Activated CD8-positive, alpha-beta memory T cell treated with anti-CD3 and anti-CD28 coated beads for 36 hours (primary cell): ENCODE measurements around the gene SKP1. TPM values are rescaled to one million over a fixed set of nuclear protein-coding genes. Genes with fewer than 3 reads are reported as not detected.
"Not testable (repeated sequence)": the region's sequence is repeated elsewhere in the genome, so short reads cannot be mapped to it uniquely, and the experiment has no call there.

ENCODE experiments used
- CTCF ChIA-PET: fragments of 350-600 bp; sonication (Branson Sonifier 250); formaldehyde crosslinking; loops from one replicate; lab custom pipeline; 2021; ENCODE audit warnings: antibody characterized with exemption; lab: Charles Lee
- POLR2A ChIA-PET: fragments of 350-600 bp; sonication (Branson Sonifier 250); formaldehyde crosslinking; loops from one replicate; lab custom pipeline; 2021; ENCODE audit warnings: antibody characterized with exemption; lab: Charles Lee
- total RNA-seq, 2 experiments: library from RNA; stranded (reverse); gene quantifications; one replicate each; pipeline ENCODE4 v1.2.3, GENCODE V29; 2021

SKP1 gene
- total RNA-seq: 100 to 1,000 TPM; 245 to 268 TPM

- CTCF ChIA-PET: interaction anchor here (0.6 to 1.6 kb wide), 7 partner anchors 23 to 234 kb away, joined by 3 to 5 read pairs (median 3); partner anchors contain the start of genes CDKN2AIPNL and PPP2CA
- POLR2A ChIA-PET: interaction anchor here (0.5 to 2.6 kb wide), 15 partner anchors 8 to 350 kb away, joined by 3 to 27 read pairs (median 4); partner anchors contain the start of genes PPP2CA and UBE2B
Observed at GRCh38 chr5:134176511-134177368, at the start of gene SKP1. Gene SKP1, minus strand, starts transcription at chr5:134176950. Its CDS starts 2,928 bp downstream, at chr5:134174022.

- CTCF ChIA-PET: interaction anchor here (0.5 to 1.9 kb wide), 6 partner anchors 10 to 380 kb away, joined by 3 to 7 read pairs (median 4); partner anchors contain the start of gene SKP1
Observed at GRCh38 chr5:134225780-134226440, 49.2 kb upstream of the SKP1 start, which contains the start of gene PPP2CA. Gene PPP2CA, minus strand, starts transcription at chr5:134226073. Its CDS starts 212 bp downstream, at chr5:134225861.

GRCh38 chr5:134224888-134225779 is 48.4 kb upstream of the SKP1 start:
- POLR2A ChIA-PET: interaction anchor here (0.7 to 2.6 kb wide), 9 partner anchors 48 to 362 kb away, joined by 3 to 27 read pairs (median 4); partner anchors contain the start of genes SKP1, UBE2B and VDAC1
- CTCF ChIA-PET: interaction anchor here (0.5 to 1.9 kb wide), 6 partner anchors 14 to 679 kb away, joined by 3 to 5 read pairs (median 4); partner anchors contain the start of gene SKP1

More at GRCh38 chr5:134225780-134226440, 49.2 kb upstream of the SKP1 start, which contains the start of gene PPP2CA:
- POLR2A ChIA-PET: interaction anchor here (0.5 to 2.6 kb wide), 16 partner anchors 13 to 679 kb away, joined by 3 to 27 read pairs (median 3); partner anchors contain the start of genes C5orf24, SKP1, UBE2B and VDAC1

- ChIA-PET CTCF (interaction anchor here (0.6 kb wide), 1 partner anchor 68 kb away, joined by 3 read pairs; no protein-coding TSS in a partner anchor), POLR2A (no interaction called here)
Observed at GRCh38 chr5:134223406-134224248, 46.9 kb upstream of the SKP1 start.

DNA sequence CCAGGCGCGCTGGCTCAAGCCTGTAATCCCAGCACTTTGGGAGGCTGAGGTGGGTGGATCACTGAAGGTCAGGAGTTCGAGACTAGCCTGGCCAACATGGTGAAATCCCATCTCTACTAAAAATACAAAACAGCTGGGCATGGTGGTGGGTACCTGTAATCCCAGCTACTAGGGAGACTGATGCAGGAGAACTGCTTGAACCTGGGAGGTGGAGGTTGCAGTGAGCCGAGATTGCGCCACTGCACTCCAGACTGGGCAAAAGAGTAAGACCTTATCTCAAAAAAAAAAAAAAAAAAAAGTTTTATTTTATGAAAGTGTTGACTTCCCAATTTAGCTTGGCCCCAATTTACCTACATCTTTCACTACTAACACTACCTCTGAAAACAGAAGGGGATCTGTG is 44.9 kb upstream of the SKP1 start:
- CTCF ChIA-PET: interaction anchor here (1.1 kb wide), 1 partner anchor 37 kb away, joined by 5 read pairs; no protein-coding TSS in a partner anchor
- POLR2A ChIA-PET: interaction anchor here (0.6 to 1.0 kb wide), 2 partner anchors 18 to 1259 kb away, joined by 3 to 4 read pairs; no protein-coding TSS in a partner anchor

DNA sequence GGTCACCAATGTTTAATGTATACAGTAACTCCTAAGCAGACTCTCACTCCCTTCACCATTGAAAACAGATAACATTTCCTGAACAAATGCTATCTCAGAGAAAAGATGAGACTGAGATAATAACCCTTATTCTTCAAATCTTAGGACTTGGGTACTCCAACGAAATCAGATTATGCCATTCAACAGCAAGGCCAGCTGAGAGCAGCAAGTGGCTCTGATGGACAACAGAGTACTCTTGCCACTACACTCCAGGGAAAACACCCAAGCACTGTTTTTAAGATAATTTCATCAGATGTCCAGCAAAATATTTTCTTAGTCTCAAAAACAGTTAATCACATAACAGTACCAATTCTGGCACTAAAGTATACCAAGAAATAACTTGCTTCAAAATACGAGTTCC is 39.0 kb upstream of the SKP1 start:
- ChIA-PET CTCF (no interaction called here), POLR2A (interaction anchor here (0.6 kb wide), 1 partner anchor 61 kb away, joined by 5 read pairs; no protein-coding TSS in a partner anchor)

- POLR2A ChIA-PET: not testable (repeated sequence)
- CTCF ChIA-PET: interaction anchor here (0.6 to 1.1 kb wide), 2 partner anchors 15 to 555 kb away, joined by 3 read pairs; partner anchors contain the start of gene PPP2CA
Observed at GRCh38 chr5:134211263-134212031, 34.7 kb upstream of the SKP1 start.

- POLR2A ChIA-PET: interaction anchor here (0.6 to 0.7 kb wide), 2 partner anchors 22 to 347 kb away, joined by 3 to 5 read pairs; no protein-coding TSS in a partner anchor
- CTCF ChIA-PET: interaction anchor here (0.6 to 1.2 kb wide), 2 partner anchors 23 to 69 kb away, joined by 3 to 4 read pairs; no protein-coding TSS in a partner anchor
Observed at GRCh38 chr5:134209477-134210245, 32.9 kb upstream of the SKP1 start.

- CTCF ChIA-PET: no interaction called here
- POLR2A ChIA-PET: no interaction called here
Observed at GRCh38 chr5:134207696-134208095, 30.9 kb upstream of the SKP1 start.

DNA sequence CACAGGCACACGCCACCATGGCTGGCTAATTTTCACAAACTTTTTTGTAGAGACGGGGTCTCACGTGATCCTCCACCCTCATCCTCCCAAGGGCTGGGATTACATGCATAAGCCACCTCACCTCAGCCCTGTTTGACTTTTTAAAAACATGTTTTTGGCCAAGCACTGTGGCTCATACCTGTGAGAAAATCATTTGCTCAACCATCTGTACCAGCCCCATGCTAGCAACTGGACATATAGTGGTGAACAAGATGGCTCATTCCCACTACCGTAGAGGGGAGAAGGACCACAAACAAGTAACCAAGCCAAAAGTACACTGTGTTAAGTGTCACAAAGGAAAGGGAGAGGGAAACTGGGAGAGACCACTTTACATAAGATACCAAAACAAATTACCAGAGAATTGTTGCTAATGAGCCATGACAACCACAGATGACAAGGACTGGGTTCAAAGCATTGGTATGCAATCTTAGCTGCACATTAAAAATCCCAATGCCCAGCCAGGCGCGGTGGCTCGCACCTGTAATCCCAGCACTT is 29.9 kb upstream of the SKP1 start:
- ChIA-PET CTCF (no interaction called here), POLR2A (interaction anchor here (0.6 kb wide), 1 partner anchor 662 kb away, joined by 3 read pairs; no protein-coding TSS in a partner anchor)

- POLR2A ChIA-PET: no interaction called here
- CTCF ChIA-PET: interaction anchor here (0.7 kb wide), 1 partner anchor 50 kb away, joined by 3 read pairs; no protein-coding TSS in a partner anchor
Observed at GRCh38 chr5:134204575-134204974, 27.8 kb upstream of the SKP1 start.

DNA sequence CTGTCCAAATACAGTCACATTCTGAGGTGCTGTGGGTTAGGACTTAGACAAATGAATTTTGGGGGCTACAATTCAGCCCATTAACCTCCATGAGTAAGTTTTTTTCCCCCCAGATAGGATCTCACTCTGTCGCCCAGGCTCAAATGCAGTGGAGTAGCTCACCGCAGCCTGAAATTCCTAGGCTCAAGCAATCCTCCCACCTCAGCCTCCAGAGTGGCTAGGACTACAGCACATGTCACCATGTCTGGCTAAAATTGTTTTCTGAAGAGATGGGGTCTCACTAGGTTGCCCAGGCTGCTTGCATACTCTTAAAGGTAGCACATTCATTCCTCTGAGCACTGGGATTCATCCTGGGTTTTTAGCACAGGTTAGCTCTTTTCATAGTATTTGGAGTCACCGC is 26.9 kb upstream of the SKP1 start:
- POLR2A ChIA-PET: interaction anchor here (0.5 kb wide), 1 partner anchor 18 kb away, joined by 4 read pairs; no protein-coding TSS in a partner anchor
- CTCF ChIA-PET: interaction anchor here (1.0 kb wide), 1 partner anchor 22 kb away, joined by 4 read pairs; the partner anchor contains the start of gene PPP2CA

DNA sequence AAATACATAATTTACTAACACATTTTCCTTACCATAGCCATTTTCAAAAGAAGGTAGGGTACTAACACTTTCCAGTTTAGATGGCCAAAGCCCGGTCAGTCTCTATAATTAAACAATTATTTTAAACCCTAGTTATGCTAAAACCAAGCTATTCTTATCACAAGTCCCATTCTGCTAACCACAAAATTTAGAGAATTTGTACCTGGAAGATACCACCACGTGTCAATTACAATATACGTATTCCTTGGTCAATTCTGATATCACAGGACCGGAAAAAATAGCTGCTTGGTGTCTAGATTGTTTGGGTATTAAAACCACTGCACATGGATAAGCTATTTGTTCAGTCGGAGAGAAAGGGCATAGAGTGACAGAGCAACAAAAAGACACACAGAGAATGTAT is 18.9 kb upstream of the SKP1 start:
- ChIA-PET CTCF (interaction anchor here (0.5 kb wide), 1 partner anchor 430 kb away, joined by 4 read pairs; no protein-coding TSS in a partner anchor), POLR2A (no interaction called here)

DNA sequence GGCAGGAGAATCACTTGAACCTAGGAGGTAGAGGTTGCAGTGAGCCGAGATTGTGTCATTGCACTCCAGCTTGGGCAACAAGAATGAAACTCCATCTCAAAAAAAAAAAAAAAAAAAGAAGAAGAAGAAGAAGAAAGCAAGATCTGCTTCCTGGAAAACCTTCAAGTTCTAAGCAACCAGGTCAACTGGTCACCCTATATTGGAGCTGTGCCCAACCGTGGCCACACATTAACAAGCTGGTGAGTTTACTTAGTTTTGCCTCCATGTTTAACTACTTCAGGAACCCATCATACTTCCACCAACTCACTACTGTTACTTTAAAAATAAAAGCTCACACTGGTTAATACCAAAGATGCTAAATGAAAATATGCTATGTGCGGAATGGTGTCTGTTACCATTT is 12.3 kb upstream of the SKP1 start:
- POLR2A ChIA-PET: no interaction called here
- CTCF ChIA-PET: interaction anchor here (1.0 kb wide), 1 partner anchor 100 kb away, joined by 4 read pairs; no protein-coding TSS in a partner anchor

- CTCF ChIA-PET: no interaction called here
Observed at GRCh38 chr5:134188092-134188491, 11.3 kb upstream of the SKP1 start.

More at GRCh38 chr5:134188092-134188491, 11.3 kb upstream of the SKP1 start:
- POLR2A ChIA-PET: interaction anchor here (0.5 kb wide), 1 partner anchor 22 kb away, joined by 3 read pairs; no protein-coding TSS in a partner anchor
